Astrocyte (in vitro differentiated cells and primary cell): ENCODE measurements around the gene TRABD2A.

Experiments used
- CTCF ChIP-seq: IDR thresholded peaks from 2 replicates; pipeline ENCODE4 v1.5.1; 2011; ENCODE audit warnings: low read depth, mild to moderate bottlenecking, inconsistent platforms, low read length, moderate library complexity; ENCODE audit not compliant: insufficient read depth
- EZH2 ChIP-seq: IDR thresholded peaks from 2 replicates; pipeline ENCODE4 v1.6.1; 2012; ENCODE audit warnings: mild to moderate bottlenecking, low read length, inconsistent platforms; ENCODE audit not compliant: insufficient read depth

- TF ChIP-seq CTCF (no peak), EZH2 (no peak)
Observed at GRCh38 chr2:84832772-84833461, 48.0 kb downstream of the TRABD2A start.
